HG02623 (cell line): ENCODE measurements around the gene TRIOBP.

Experiments used
- ATAC-seq: cut with Tn5 transposase; IDR thresholded peaks from one replicate; pipeline ENCODE4 v1.9.1; 2021; ENCODE audit warnings: moderate library complexity; ENCODE audit not compliant: unreplicated experiment

The TRIOBP gene

DNA sequence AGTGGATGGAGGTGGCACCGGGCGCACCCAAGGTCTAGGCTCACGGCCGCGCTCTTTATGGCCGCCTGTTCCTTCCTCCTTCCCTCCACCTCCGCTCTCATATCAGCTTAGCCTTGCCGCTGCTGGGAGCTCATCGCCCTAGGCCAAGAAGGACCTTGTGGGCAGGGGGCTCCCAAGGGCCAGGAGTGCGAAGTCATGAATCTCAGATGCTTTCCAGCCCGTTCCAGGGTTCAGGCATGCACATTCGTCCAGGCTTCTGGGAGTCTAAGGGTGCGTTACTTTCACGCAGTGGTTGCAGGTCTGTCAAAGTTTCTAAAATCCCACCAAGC is 122.2 kb downstream of the TRIOBP start:
- no peak for ATAC-seq

DNA sequence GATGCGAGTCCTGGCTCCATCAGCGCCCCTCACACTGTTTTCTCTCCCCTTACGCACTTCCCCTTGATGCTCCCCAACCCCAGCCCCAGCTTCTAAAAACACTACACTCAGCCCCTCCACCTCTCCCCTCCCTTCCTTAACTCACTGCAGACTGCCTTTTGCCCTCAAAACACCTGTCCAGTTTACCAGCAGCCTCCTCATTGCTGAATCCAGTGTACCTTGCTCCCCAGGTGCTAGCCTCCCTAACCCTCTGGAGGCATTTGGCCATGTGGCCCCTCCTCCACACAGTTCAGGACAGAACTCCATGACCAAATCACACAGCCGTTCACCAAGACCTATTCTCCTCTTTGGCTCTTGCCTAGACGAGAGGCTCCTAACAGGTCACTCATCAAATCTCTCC is 123.5 kb downstream of the TRIOBP start:
- no peak for ATAC-seq

DNA sequence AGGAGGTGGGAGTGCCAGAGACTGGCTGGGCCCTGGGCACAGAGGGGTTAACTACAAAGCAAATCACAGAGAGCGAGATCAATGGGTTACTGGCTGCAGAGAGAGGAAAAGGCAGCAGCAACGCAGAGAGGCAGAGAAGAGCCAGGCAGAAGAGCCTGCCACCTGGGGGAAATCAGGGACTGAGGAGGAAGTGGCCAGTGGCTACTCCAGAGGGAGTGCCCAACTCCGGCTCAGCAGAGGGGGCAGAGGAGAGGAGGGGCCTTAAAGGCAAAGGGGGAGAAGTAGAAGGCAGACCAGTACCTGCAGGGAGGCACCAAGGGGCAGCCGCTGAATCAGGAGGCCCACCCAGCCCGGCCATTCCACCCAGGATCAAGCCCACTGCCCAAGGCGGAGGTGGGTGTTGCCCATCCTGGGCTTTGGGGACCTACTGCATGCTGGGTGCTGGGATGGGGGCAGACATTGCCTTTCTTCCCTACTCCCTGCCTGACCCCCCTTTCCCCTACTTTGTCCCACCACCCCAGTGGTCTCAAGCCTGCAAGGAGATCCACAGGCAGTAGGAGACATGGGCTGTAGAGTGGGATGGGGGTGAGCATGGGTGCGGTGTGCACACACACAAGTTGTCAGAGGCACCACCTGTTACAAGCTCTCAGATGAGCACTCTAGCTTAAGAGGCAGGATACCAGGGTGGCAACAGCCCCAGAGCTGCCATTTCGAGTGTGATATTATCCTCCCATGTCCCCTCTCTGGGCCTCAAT is 125.4 kb downstream of the TRIOBP start:
- ATAC-seq = no peak

DNA sequence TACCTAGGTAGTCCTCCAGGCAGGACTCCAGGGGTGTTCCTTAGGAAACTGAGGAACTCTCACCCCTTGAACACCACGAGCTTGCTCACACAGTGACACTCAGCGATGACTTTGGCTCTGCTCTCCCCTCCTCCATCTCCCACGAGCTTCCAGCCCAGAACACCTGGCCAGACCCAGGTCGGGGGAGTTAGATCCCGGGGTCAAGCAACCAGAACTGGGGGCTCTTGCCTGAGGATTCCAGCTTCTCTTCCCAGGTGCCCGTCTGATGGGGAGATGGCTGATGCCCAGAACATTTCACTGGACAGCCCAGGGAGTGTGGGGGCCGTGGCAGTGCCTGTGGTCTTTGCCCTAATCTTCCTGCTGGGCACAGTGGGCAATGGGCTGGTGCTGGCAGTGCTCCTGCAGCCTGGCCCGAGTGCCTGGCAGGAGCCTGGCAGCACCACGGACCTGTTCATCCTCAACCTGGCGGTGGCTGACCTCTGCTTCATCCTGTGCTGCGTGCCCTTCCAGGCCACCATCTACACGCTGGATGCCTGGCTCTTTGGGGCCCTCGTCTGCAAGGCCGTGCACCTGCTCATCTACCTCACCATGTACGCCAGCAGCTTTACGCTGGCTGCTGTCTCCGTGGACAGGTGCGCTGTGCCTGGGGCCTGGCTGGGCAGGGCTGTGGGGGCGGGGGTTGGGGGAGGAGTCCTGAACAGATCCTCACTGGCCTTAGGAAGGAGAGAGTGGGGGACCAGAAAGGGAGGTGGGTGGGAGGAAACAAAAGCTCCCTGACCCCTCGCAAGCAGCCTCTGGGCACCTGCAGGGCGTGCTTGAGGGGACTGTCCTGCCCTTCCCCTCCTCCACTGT is 126.5 kb downstream of the TRIOBP start, which contains the start of gene GALR3:
Gene GALR3, plus strand, starts transcription at position 249 of the 852 bp plus-strand sequence. Its CDS starts 25 bp downstream, at position 274.
- no peak for ATAC-seq

DNA sequence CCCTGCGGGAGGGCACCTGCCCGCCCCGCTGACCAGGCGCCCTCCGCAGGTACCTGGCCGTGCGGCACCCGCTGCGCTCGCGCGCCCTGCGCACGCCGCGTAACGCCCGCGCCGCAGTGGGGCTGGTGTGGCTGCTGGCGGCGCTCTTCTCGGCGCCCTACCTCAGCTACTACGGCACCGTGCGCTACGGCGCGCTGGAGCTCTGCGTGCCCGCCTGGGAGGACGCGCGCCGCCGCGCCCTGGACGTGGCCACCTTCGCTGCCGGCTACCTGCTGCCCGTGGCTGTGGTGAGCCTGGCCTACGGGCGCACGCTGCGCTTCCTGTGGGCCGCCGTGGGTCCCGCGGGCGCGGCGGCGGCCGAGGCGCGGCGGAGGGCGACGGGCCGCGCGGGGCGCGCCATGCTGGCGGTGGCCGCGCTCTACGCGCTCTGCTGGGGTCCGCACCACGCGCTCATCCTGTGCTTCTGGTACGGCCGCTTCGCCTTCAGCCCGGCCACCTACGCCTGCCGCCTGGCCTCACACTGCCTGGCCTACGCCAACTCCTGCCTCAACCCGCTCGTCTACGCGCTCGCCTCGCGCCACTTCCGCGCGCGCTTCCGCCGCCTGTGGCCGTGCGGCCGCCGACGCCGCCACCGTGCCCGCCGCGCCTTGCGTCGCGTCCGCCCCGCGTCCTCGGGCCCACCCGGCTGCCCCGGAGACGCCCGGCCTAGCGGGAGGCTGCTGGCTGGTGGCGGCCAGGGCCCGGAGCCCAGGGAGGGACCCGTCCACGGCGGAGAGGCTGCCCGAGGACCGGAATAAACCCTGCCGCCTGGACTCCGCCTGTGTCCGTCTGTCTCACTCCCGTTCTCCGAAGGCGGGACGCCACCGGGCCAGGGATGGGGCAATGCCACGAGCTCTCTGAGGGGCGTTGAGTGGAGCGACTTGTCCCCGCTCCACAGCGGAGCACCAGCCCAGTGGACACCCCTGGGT is 128.1 kb downstream of the TRIOBP start:
- ATAC-seq = no peak
